Measurements from ENCODE around the gene NCS1. TPM values are rescaled to one million over a fixed set of nuclear protein-coding genes. Genes with fewer than 3 reads are reported as not detected.

The NCS1 gene
- total and polyA plus RNA-seq, 9 of the 15 experiments (the other 6 are each of a cell fraction or from before 2014, with no cell fraction given) = 0.28 to 27.0 (median 9.6) TPM

DNA sequence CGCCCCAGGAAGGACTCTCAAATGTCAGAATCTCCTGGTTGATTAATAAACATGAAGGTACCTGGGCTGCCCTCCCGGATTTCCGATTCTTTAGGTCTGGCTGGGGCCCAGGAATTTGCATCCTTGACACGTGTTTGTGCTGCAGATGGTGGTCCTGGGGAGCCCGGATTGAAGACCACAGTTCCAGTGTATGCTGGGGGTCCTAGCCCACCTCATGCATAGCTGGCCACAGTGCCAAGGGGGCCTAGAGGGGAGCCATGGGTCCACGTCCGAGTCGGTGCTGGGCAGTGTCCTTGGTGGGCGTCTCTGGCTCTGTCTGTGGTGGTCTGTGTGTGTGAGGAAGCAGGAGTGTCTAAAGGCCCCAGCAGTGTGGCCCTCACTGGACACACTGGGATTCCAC is 3.2 kb downstream of the NCS1 start:
- DNase-seq (ENCODE audit: extremely low read depth in 1 of 4, low spot score in 3 of 4) = no peak
- H3K4me1 ChIP-seq (replicated peaks in 1 of 2; ENCODE audit: control insufficient read depth in 2 of 2, insufficient read depth in 2 of 2, low read length in 2 of 2) = peaks cover 0 to 27% of the 10 kb centered on the region in 2 experiments; a peak in 3 of 5 replicates
- H3K9me3 ChIP-seq (replicated peaks; ENCODE audit: control insufficient read depth, insufficient read depth, low read depth, low read length) = no peaks in the 10 kb centered on the region
- ChIA-PET POLR2A (interaction anchor here (0.7 to 1.2 kb wide), 2 partner anchors 11 to 28 kb away, joined by 3 to 4 read pairs; no protein-coding TSS in a partner anchor), CTCF (ENCODE audit: low intra/inter-chr PET ratio) (no interaction called here)
- no peak overlapping the region for H3K4me3 ChIP-seq
- H3K4me2 ChIP-seq (ENCODE audit: insufficient read depth, low read length) = no peak overlapping the region
- no peak for ATAC-seq
- no peaks in the 10 kb centered on the region for H3K36me3 ChIP-seq (ENCODE audit: control insufficient read depth, insufficient read depth, low read length)
- in situ Hi-C loops (cut with MboI) = no loop called here
- WGBS (ENCODE audit: insufficient coverage, low coverage, missing lambda C conversion rate) = 76% methylated on average over 9 of the region's 9 CpGs
- TSS peak; percentile 35 for BruUV-seq (replicated peaks)
- H4K20me1 ChIP-seq (replicated peaks; ENCODE audit: control insufficient read depth, insufficient read depth, low read length) = peaks cover 20% of the 10 kb centered on the region; the same call in 1 of the 2 replicates
- H3K27ac ChIP-seq (ENCODE audit: extremely low read depth, low read depth, low read length) = no peak overlapping the region
- H3K9ac ChIP-seq (ENCODE audit: insufficient read depth in 1 of 2, low read depth in 2 of 2, low read length in 2 of 2) = 0 out of 4 replicates have a peak overlapping the region, but pooled peaks of 1 of the 2 experiments have one; percentile 71
- no peaks in the 10 kb centered on the region for H3K9me1 ChIP-seq (ENCODE audit: control insufficient read depth, insufficient read depth, low read length)
- peaks cover 24% of the 10 kb centered on the region for H3K79me2 ChIP-seq (ENCODE audit: control insufficient read depth, insufficient read depth, low read length)
- intact Hi-C loops (cut with micrococcal nuclease) = no loop called here
- no peak overlapping the region for H2AFZ ChIP-seq (ENCODE audit: low read depth, low read length)
- no peaks in the 10 kb centered on the region for H3K27me3 ChIP-seq (ENCODE audit: control insufficient read depth in 2 of 2, insufficient read depth in 2 of 2, low read length in 2 of 2)
- no peak for FAIRE-seq
- TF ChIP-seq ZNF644 (tag; IDR thresholded peaks at IDR 0.05; ENCODE audit: low read depth) (no peak), SIN3A (IDR thresholded peaks at IDR 0.05; ENCODE audit: borderline replicate concordance in 2 of 2, control insufficient read depth in 1 of 2, low read depth in 2 of 2, low read length in 2 of 2) (no peak), MTF1 (CRISPR knock-in tag; IDR thresholded peaks at IDR 0.05; ENCODE audit: borderline replicate concordance) (no peak), MBD2 (IDR thresholded peaks at IDR 0.05; ENCODE audit: borderline replicate concordance, low read depth) (no peak), IRF9 (tag; IDR thresholded peaks at IDR 0.05) (no peak), ZNF277 (CRISPR knock-in tag; IDR thresholded peaks at IDR 0.05; ENCODE audit: borderline replicate concordance) (no peak), SAFB2 (IDR thresholded peaks at IDR 0.05; ENCODE audit: borderline replicate concordance, low read depth, low read length, severe bottlenecking) (no peak), SMAD1 (IDR thresholded peaks at IDR 0.05; ENCODE audit: low read depth, low read length, partially characterized antibody) (no peak), C11orf30 (IDR thresholded peaks at IDR 0.05; ENCODE audit: low read depth) (no peak), HLTF (IDR thresholded peaks at IDR 0.05) (no peak), ZNF655 (CRISPR knock-in tag; IDR thresholded peaks at IDR 0.05) (no peak), ZNF282 (CRISPR knock-in tag; IDR thresholded peaks at IDR 0.05) (no peak), NR2C1 (IDR thresholded peaks at IDR 0.05) (no peak), NR2C1 (tag; IDR thresholded peaks at IDR 0.05) (no peak), E2F4 (CRISPR knock-in tag; IDR thresholded peaks at IDR 0.05; ENCODE audit: low read depth) (no peak), RUNX1 (IDR thresholded peaks at IDR 0.05; ENCODE audit: low read depth) (no peak), PRMT5 (CRISPR knock-in tag; IDR thresholded peaks at IDR 0.05) (no peak), ZKSCAN3 (CRISPR knock-in tag; IDR thresholded peaks at IDR 0.05) (no peak), SREBF1 (IDR thresholded peaks at IDR 0.05; ENCODE audit: borderline replicate concordance, low read depth, low read length) (no peak)

Data from K562 (cell line).